IMR-90 (cell line): ENCODE results near the gene SBF2. TPM values are rescaled to one million over a fixed set of nuclear protein-coding genes. Genes with fewer than 3 reads are reported as not detected.
"Not testable (repeated sequence)": the region's sequence is repeated elsewhere in the genome, so short reads cannot be mapped to it uniquely, and the experiment has no call there.

Experiments used
- ATAC-seq: fragments of 200-7000 bp; cut with Tn5 transposase; 2 replicates; pipeline ENCODE4 v1.9.1; 2020; ENCODE audit warnings: low read depth, mild to moderate bottlenecking, moderate library complexity
- BruUV-seq: library from RNA; stranded (reverse); fragments of 400-500 nt; replicated peaks from 2 replicates; lab custom pipeline; 2021; lab: Mats Ljungman, UMichigan
- CTCF ChIA-PET: fragments of 300-600 bp; formaldehyde crosslinking; extraction: SDS; loops from one replicate; lab custom pipeline; 2021; ENCODE audit warnings: antibody characterized with exemption; lab: Yijun Ruan, JAX
- POLR2A ChIA-PET: fragments of 300-600 bp; sonication (Branson Sonifier 250); formaldehyde crosslinking; loops from one replicate; lab custom pipeline; 2022; ENCODE audit warnings: antibody characterized with exemption; ENCODE audit not compliant: unreplicated experiment; lab: Charles Lee
- DNase-seq: peaks from one replicate; pipeline ENCODE4 v3.0.0; 2013
- H2AFZ ChIP-seq: replicated peaks from 2 replicates; pipeline ENCODE3; 2013; ENCODE audit warnings: low read length, mild to moderate bottlenecking; ENCODE audit not compliant: poor library complexity
- H2AK5ac ChIP-seq: 2 replicates; pipeline ENCODE4 v1.6.1; 2013; ENCODE audit warnings: low read depth, low read length, inconsistent platforms
- H2AK9ac ChIP-seq: replicated peaks from 2 replicates; pipeline ENCODE3; 2013; ENCODE audit warnings: mild to moderate bottlenecking, low read depth, low read length, moderate library complexity; ENCODE audit not compliant: poor library complexity
- H2BK120ac ChIP-seq: 2 replicates; pipeline ENCODE4 v1.6.1; 2013; ENCODE audit warnings: low read depth, low read length, inconsistent platforms
- H2BK15ac ChIP-seq: 3 replicates; pipeline ENCODE4 v1.6.1; 2013; ENCODE audit warnings: low read depth, low read length, inconsistent platforms
- H2BK20ac ChIP-seq: 2 replicates; pipeline ENCODE4 v1.6.1; 2013; ENCODE audit warnings: low read depth, mild to moderate bottlenecking, inconsistent platforms, low read length, moderate library complexity
- H2BK5ac ChIP-seq: 2 replicates; pipeline ENCODE4 v1.6.1; 2013; ENCODE audit warnings: mild to moderate bottlenecking, low read depth, low read length, inconsistent platforms; ENCODE audit not compliant: poor library complexity, severe bottlenecking
- H3K14ac ChIP-seq: replicated peaks from 2 replicates; pipeline ENCODE4 v1.6.1; 2013; ENCODE audit warnings: low read depth, low read length, inconsistent platforms
- H3K18ac ChIP-seq: 2 replicates; pipeline ENCODE4 v1.6.1; 2013; ENCODE audit warnings: low read depth, low read length, control low read depth
- H3K23ac ChIP-seq: 2 replicates; pipeline ENCODE4 v1.6.1; 2013; ENCODE audit warnings: low read depth, low read length, inconsistent platforms
- H3K27ac ChIP-seq: 2 replicates; pipeline ENCODE4 v1.5.1; 2013; ENCODE audit warnings: mild to moderate bottlenecking, control low read depth, low read length; ENCODE audit not compliant: insufficient read depth
- H3K27me3 ChIP-seq: 2 replicates; pipeline ENCODE4 v1.6.1; 2013; ENCODE audit warnings: low read length; ENCODE audit not compliant: control insufficient read depth, insufficient read depth
- H3K36me3 ChIP-seq: 2 replicates; pipeline ENCODE4 v1.6.1; 2013; ENCODE audit warnings: low read length, mixed read lengths; ENCODE audit not compliant: control insufficient read depth, insufficient read depth
- H3K4ac ChIP-seq: 2 replicates; pipeline ENCODE4 v1.6.1; 2013; ENCODE audit warnings: low read depth, low read length, inconsistent platforms
- H3K4me1 ChIP-seq: 2 replicates; pipeline ENCODE4 v1.6.1; 2013; ENCODE audit warnings: low read length, mixed read lengths; ENCODE audit not compliant: control insufficient read depth, insufficient read depth
- H3K4me2 ChIP-seq: 2 replicates; pipeline ENCODE4 v1.6.1; 2013; ENCODE audit warnings: low read depth, mild to moderate bottlenecking, control low read depth, low read length, moderate library complexity
- H3K4me3 ChIP-seq: 2 replicates; pipeline ENCODE4 v1.5.1; 2013; ENCODE audit warnings: low read depth, mild to moderate bottlenecking, control low read depth, low read length, moderate library complexity; ENCODE audit not compliant: insufficient read depth
- H3K56ac ChIP-seq: 2 replicates; pipeline ENCODE4 v1.6.1; 2013; ENCODE audit warnings: low read length, inconsistent platforms; ENCODE audit not compliant: insufficient read depth; ENCODE audit errors: extremely low read depth
- H3K79me1 ChIP-seq, 2 experiments: 2 replicates each; pipeline ENCODE4 v1.6.1; 2013; ENCODE audit warnings: low read length in 2 of 2, inconsistent platforms in 1 of 2, low read depth in 1 of 2
- H3K9ac ChIP-seq: 2 replicates; pipeline ENCODE4 v1.6.1; 2013; ENCODE audit warnings: low read depth, low read length, control low read depth
- H3K9me1 ChIP-seq: 2 replicates; pipeline ENCODE4 v1.6.1; 2013; ENCODE audit warnings: low read length, inconsistent platforms; ENCODE audit not compliant: insufficient read depth
- H3K9me3 ChIP-seq: 2 replicates; pipeline ENCODE4 v1.6.1; 2013; ENCODE audit warnings: low read length; ENCODE audit not compliant: control insufficient read depth, insufficient read depth
- H4K20me1 ChIP-seq: 2 replicates; pipeline ENCODE4 v1.6.1; 2013; ENCODE audit warnings: low read length, inconsistent platforms; ENCODE audit not compliant: insufficient read depth
- H4K5ac ChIP-seq: 2 replicates; pipeline ENCODE4 v1.6.1; 2013; ENCODE audit warnings: mild to moderate bottlenecking, low read depth, low read length, control low read depth
- H4K8ac ChIP-seq, 2 experiments: 2 replicates each; pipeline ENCODE4 v1.6.1; 2013; ENCODE audit warnings: low read depth in 2 of 2, low read length in 2 of 2, control low read depth in 1 of 2, inconsistent platforms in 1 of 2
- H4K91ac ChIP-seq: 2 replicates; pipeline ENCODE4 v1.6.1; 2013; ENCODE audit warnings: low read depth, low read length, inconsistent platforms; ENCODE audit not compliant: insufficient read depth
- BHLHE40 ChIP-seq: fragments of 150-350 bp; IDR thresholded peaks from 2 replicates; pipeline ENCODE4 v1.6.1; 2016; ENCODE audit warnings: mild to moderate bottlenecking, low read depth, low read length
- MAFK ChIP-seq: IDR thresholded peaks from 2 replicates; pipeline ENCODE4 v1.6.1; 2012; ENCODE audit warnings: low read depth, low read length, improper control_type of control experiment
- POLR2A ChIP-seq: IDR thresholded peaks from 2 replicates; pipeline ENCODE4 v1.6.1; 2012; ENCODE audit warnings: mild to moderate bottlenecking, low read depth, low read length
- WGBS, 2 experiments: methylation state at CpG; one replicate each; pipeline versions ENCODE4 v1.1.5 to v1.1.7; 2013; ENCODE audit warnings: missing lambda C conversion rate in 2 of 2; ENCODE audit not compliant: insufficient read length in 1 of 2; ENCODE audit errors: extremely low coverage in 2 of 2; 5-methylcytosine and 5-hydroxymethylcytosine counted together
- dilution Hi-C: fragments of 300-500 bp; cut with HindIII; formaldehyde crosslinking; loops from one replicate; pipeline ENCODE4 v1.14.3; 2018; ENCODE audit warnings: low sequenced_read_pairs; ENCODE audit not compliant: unreplicated experiment
- in situ Hi-C: fragments of 300-500 bp; cut with MboI; formaldehyde crosslinking; loops from 3 replicates; pipeline ENCODE4 v1.14.3; 2019; ENCODE audit warnings: low sequenced_read_pairs, inconsistent platforms, mixed read lengths
- intact Hi-C: fragments of 100-400 bp; cut with micrococcal nuclease; formaldehyde crosslinking; loops from 2 replicates; pipeline ENCODE4 v1.10.0; 2022
- polyA plus RNA-seq, 3 experiments: library from polyadenylated mRNA; depleted of rRNA; stranded (reverse); fragments of >200 nt; gene quantifications; 2 replicates each; pipeline ENCODE4 v1.2.3, GENCODE V29; 2012; ENCODE audit warnings: low replicate concordance in 1 of 3
- total RNA-seq: library from RNA; depleted of rRNA; stranded (reverse); fragments of >200 nt; gene quantifications from 2 replicates; pipeline ENCODE4 v1.2.3, GENCODE V29; 2012

Gene SBF2
- total and polyA plus RNA-seq, 2 of the 4 experiments (the other 2 are of a cell fraction): 23.8 to 51.8 TPM

DNA sequence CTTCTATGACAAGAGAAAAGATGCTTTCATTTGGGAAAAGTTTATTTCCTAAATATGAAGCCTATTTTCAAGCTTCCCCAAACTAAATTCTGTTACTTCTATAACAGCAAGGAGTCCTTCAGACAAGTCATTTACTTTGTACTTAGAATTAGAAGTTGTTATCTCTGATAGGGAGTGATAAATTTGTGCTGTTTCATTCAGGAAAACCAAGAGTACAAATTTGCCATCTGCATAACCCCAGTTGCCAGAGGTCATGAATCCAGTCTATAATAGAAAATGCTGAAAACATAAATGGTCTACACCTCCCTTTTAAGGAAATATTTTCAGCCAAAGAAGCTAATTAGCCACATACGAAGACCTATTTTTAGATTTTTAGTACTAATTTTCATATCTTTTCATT lies 61.3 kb downstream of the SBF2 start:
- no peak overlapping the region for H2BK120ac ChIP-seq
- H4K20me1 ChIP-seq: peaks cover 5% of the 10 kb centered on the region; the same call in 1 of the 2 replicates
- H4K5ac ChIP-seq: no peak overlapping the region
- no TSS peak for BruUV-seq
- no peaks in the 10 kb centered on the region for H3K27me3 ChIP-seq
- peaks cover 8% of the 10 kb centered on the region; the same call in 1 of the 2 replicates for H3K9me3 ChIP-seq
- H4K8ac ChIP-seq: no peak overlapping the region
- no peak overlapping the region for H3K14ac ChIP-seq
- no peaks in the 10 kb centered on the region; the same call in 1 of the 2 replicates for H3K4me1 ChIP-seq
- H2AK5ac ChIP-seq: no peak overlapping the region
- no peak overlapping the region for H2AFZ ChIP-seq
- no peak for TF ChIP-seq POLR2A
- TF ChIP-seq BHLHE40: no peak
- TF ChIP-seq MAFK: no peak
- H3K9ac ChIP-seq: no peak overlapping the region
- no peak overlapping the region for H3K18ac ChIP-seq
- intact Hi-C loops: no loop called here
- no peak overlapping the region for H3K4me2 ChIP-seq
- no peak overlapping the region for H3K23ac ChIP-seq
- ChIA-PET CTCF (interaction anchor here (0.6 to 0.7 kb wide), 2 partner anchors 12 to 42 kb away, joined by 3 read pairs; no protein-coding TSS in a partner anchor), POLR2A (no interaction called here)
- H3K4ac ChIP-seq: no peak overlapping the region
- no peak overlapping the region for H2BK15ac ChIP-seq
- in situ Hi-C loops: no loop called here
- H2BK20ac ChIP-seq: 0 out of 2 replicates have a peak overlapping the region, but pooled peaks have one; percentile 10
- no peak for ATAC-seq
- peaks cover 2% of the 10 kb centered on the region; the same call in 1 of the 2 replicates for H3K9me1 ChIP-seq
- H3K36me3 ChIP-seq: no peaks in the 10 kb centered on the region; the same call in 1 of the 2 replicates
- H4K91ac ChIP-seq: no peak overlapping the region
- peaks cover 21 to 44% of the 10 kb centered on the region in 2 experiments for H3K79me1 ChIP-seq
- H3K4me3 ChIP-seq: no peak overlapping the region
- DNase-seq: no peak
- WGBS, 2 experiments: no CpG with 5 or more reads among the region's 1 CpG
- H2BK5ac ChIP-seq: no peak overlapping the region
- dilution Hi-C loops: no loop called here
- no peak overlapping the region for H2AK9ac ChIP-seq
- no peak overlapping the region for H3K27ac ChIP-seq
- no peak overlapping the region for H3K56ac ChIP-seq

DNA sequence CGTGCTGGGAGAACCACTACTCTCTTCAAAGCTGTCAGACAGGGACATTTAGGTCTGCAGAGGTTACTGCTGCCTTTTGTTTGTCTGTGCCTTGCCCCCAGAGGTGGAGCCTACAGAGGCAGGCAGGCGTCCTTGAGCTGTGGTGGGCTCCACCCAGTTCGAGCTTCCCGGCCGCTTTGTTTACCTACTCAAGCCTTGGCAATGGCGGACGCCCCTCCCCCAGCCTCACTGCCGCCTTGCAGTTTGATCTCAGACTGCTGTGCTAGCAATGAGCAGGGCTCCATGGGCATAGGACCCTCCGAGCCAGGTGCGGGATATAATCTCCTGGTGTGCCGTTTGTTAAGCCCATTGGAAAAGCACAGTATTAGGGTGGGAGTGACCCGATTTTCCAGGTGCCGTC lies 62.2 kb downstream of the SBF2 start:
- H3K4me2 ChIP-seq, H3K4me1 ChIP-seq: not testable (repeated sequence)
- WGBS, 2 experiments: no CpG with 5 or more reads among the region's 13 CpGs

More for the DNA sequence above, 62.2 kb downstream of the SBF2 start:
- H4K20me1 ChIP-seq, H4K91ac ChIP-seq, H2BK20ac ChIP-seq, H3K27me3 ChIP-seq, H3K27ac ChIP-seq, H2BK120ac ChIP-seq, H3K4ac ChIP-seq, ATAC-seq, H3K56ac ChIP-seq, H3K23ac ChIP-seq, DNase-seq, H2AK9ac ChIP-seq, dilution Hi-C loops, H2BK5ac ChIP-seq, H2AFZ ChIP-seq, H3K9ac ChIP-seq, in situ Hi-C loops, CTCF ChIA-PET, H3K18ac ChIP-seq, H3K9me3 ChIP-seq, intact Hi-C loops, POLR2A ChIA-PET, H4K5ac ChIP-seq, H3K4me3 ChIP-seq, H3K14ac ChIP-seq, H3K36me3 ChIP-seq, H2BK15ac ChIP-seq, H4K8ac ChIP-seq, BruUV-seq, H2AK5ac ChIP-seq, H3K9me1 ChIP-seq: not testable (repeated sequence)
- H3K79me1 ChIP-seq: peaks cover 17 to 34% of the 10 kb centered on the region in 2 experiments
